Fibroblast of lung (primary cell): Measurements from ENCODE around the gene TMPRSS13. TPM values are rescaled to one million over a fixed set of nuclear protein-coding genes. Genes with fewer than 3 reads are reported as not detected.

Source experiments
- DNase-seq, 2 donors: peaks; one replicate each; pipeline versions ENCODE4 v3.0.0 to v3.0.0-alpha.2; 2010; ENCODE audit warnings: low read depth in 2 of 2
- H2AFZ ChIP-seq: 2 replicates; pipeline ENCODE4 v1.5.1; 2012; ENCODE audit warnings: low read length, control low read depth, inconsistent platforms
- H3K27ac ChIP-seq: 2 replicates; pipeline ENCODE4 v1.5.1; 2011; ENCODE audit warnings: low read length, control low read depth; ENCODE audit not compliant: insufficient read depth
- H3K27me3 ChIP-seq: 2 replicates; pipeline ENCODE4 v1.5.1; 2011; ENCODE audit warnings: mild to moderate bottlenecking, low read length; ENCODE audit not compliant: control insufficient read depth, insufficient read depth
- H3K36me3 ChIP-seq: 2 replicates; pipeline ENCODE4 v1.5.1; 2011; ENCODE audit warnings: low read length; ENCODE audit not compliant: control insufficient read depth, insufficient read depth
- H3K4me1 ChIP-seq: 2 replicates; pipeline ENCODE4 v1.5.1; 2011; ENCODE audit warnings: low read length; ENCODE audit not compliant: control insufficient read depth, insufficient read depth; ENCODE audit errors: extremely low read depth
- H3K4me2 ChIP-seq: 2 replicates; pipeline ENCODE4 v1.5.1; 2011; ENCODE audit warnings: low read length, control low read depth; ENCODE audit not compliant: insufficient read depth; ENCODE audit errors: extremely low read depth
- H3K4me3 ChIP-seq, 4 experiments: fragments of 200-600 bp in 1 of 4; sonication (generic) in 1 of 4; replicated peaks in 1 of 4; 2 replicates each; pipeline ENCODE4 v1.5.1; 2011 to 2016; ENCODE audit warnings: low read length in 4 of 4, low read depth in 3 of 4, mild to moderate bottlenecking in 3 of 4, control low read depth in 2 of 4, inconsistent platforms in 1 of 4, mixed read lengths in 1 of 4; ENCODE audit not compliant: insufficient read depth in 1 of 4; ENCODE audit errors: control extremely low read depth in 1 of 4
- H3K79me2 ChIP-seq: 2 replicates; pipeline ENCODE4 v1.5.1; 2012; ENCODE audit warnings: mild to moderate bottlenecking, low read length, inconsistent platforms; ENCODE audit not compliant: control insufficient read depth, insufficient read depth
- H3K9ac ChIP-seq: 2 replicates; pipeline ENCODE4 v1.5.1; 2011; ENCODE audit warnings: mild to moderate bottlenecking, low read length, control low read depth; ENCODE audit not compliant: insufficient read depth
- H3K9me3 ChIP-seq: 2 replicates; pipeline ENCODE4 v1.5.1; 2012; ENCODE audit warnings: low read depth, low read length; ENCODE audit not compliant: control insufficient read depth, insufficient read depth
- H4K20me1 ChIP-seq: 2 replicates; pipeline ENCODE4 v1.5.1; 2011; ENCODE audit warnings: low read length; ENCODE audit not compliant: control insufficient read depth, insufficient read depth; ENCODE audit errors: extremely low read depth
- CTCF ChIP-seq, 2 donors: IDR thresholded peaks in 1 of 2; conservative IDR thresholded peaks in 1 of 2; 1 replicate in 1 of 2; 2 replicates in 1 of 2; pipeline ENCODE4 v1.5.1; 2011 to 2012; ENCODE audit warnings: low read length in 2 of 2, control low read depth in 1 of 2, inconsistent platforms in 1 of 2, low read depth in 1 of 2, mild to moderate bottlenecking in 1 of 2
- EZH2 ChIP-seq: IDR thresholded peaks from 2 replicates; pipeline ENCODE4 v1.5.1; 2012; ENCODE audit warnings: low read length, control low read depth, mild to moderate bottlenecking; ENCODE audit errors: missing control alignments
- polyA plus RNA-seq, 2 donors: library from polyadenylated mRNA; depleted of rRNA in 1 of 2; stranded (reverse) in 1 of 2; unstranded in 1 of 2; fragments of >200 nt; gene quantifications; 2 replicates each; pipeline ENCODE4 v1.2.1, GENCODE V29; 2011 to 2012; ENCODE audit warnings: missing spikeins in 1 of 2
- total RNA-seq: library from RNA; depleted of rRNA; stranded (reverse); fragments of >200 nt; gene quantifications from 2 replicates; pipeline ENCODE4 v1.2.1, GENCODE V29; 2014

The TMPRSS13 gene
- total and polyA plus RNA-seq, 2 donors (not counting 1 experiment from before 2014, with no cell fraction given) = not detected

- H3K4me1 ChIP-seq = no peaks in the 10 kb centered on the region
- H2AFZ ChIP-seq = no peak overlapping the region
- no peaks in the 10 kb centered on the region for H4K20me1 ChIP-seq
- H3K9me3 ChIP-seq = no peaks in the 10 kb centered on the region
- no peaks in the 10 kb centered on the region for H3K36me3 ChIP-seq
- DNase-seq = no peak
- no peaks in the 10 kb centered on the region for H3K27me3 ChIP-seq
- no peak overlapping the region for H3K4me3 ChIP-seq
- H3K27ac ChIP-seq = no peak overlapping the region
- H3K9ac ChIP-seq = no peak overlapping the region
- H3K79me2 ChIP-seq = no peaks in the 10 kb centered on the region
- no peak overlapping the region for H3K4me2 ChIP-seq
- no peak for TF ChIP-seq CTCF (conservative IDR thresholded peaks at IDR 0.05 in 1 of 2, IDR thresholded peaks at IDR 0.05 in 1 of 2; ENCODE audit: low read depth in 1 of 2, low read length in 2 of 2)
- no peak for TF ChIP-seq EZH2
Measured at GRCh38 chr11:117855186-117855845, 73.9 kb downstream of the TMPRSS13 start.

GRCh38 chr11:117852309-117852708 is 76.9 kb downstream of the TMPRSS13 start:
- no peak overlapping the region for H3K4me3 ChIP-seq
- TF ChIP-seq CTCF (conservative IDR thresholded peaks at IDR 0.05 in 1 of 2, IDR thresholded peaks at IDR 0.05 in 1 of 2; ENCODE audit: low read depth in 1 of 2, low read length in 2 of 2) = no peak
- no peak for TF ChIP-seq EZH2
- no peak overlapping the region for H3K27ac ChIP-seq
- H3K36me3 ChIP-seq = no peaks in the 10 kb centered on the region
- H4K20me1 ChIP-seq = no peaks in the 10 kb centered on the region
- H3K4me1 ChIP-seq = no peaks in the 10 kb centered on the region
- H3K79me2 ChIP-seq = no peaks in the 10 kb centered on the region
- DNase-seq = no peak
- H3K4me2 ChIP-seq = no peak overlapping the region
- no peaks in the 10 kb centered on the region for H3K9me3 ChIP-seq
- H3K9ac ChIP-seq = no peak overlapping the region
- no peak overlapping the region for H2AFZ ChIP-seq
- no peaks in the 10 kb centered on the region for H3K27me3 ChIP-seq

GRCh38 chr11:117851852-117852251 is 77.3 kb downstream of the TMPRSS13 start:
- Histone ChIP-seq H2AFZ (no peak overlapping the region), H3K4me2 (no peak overlapping the region), H4K20me1 (no peaks in the 10 kb centered on the region), H3K4me1 (no peaks in the 10 kb centered on the region), H3K27me3 (no peaks in the 10 kb centered on the region), H3K36me3 (no peaks in the 10 kb centered on the region), H3K4me3 (no peak overlapping the region), H3K9ac (no peak overlapping the region), H3K79me2 (no peaks in the 10 kb centered on the region), H3K27ac (no peak overlapping the region), H3K9me3 (no peaks in the 10 kb centered on the region)
- DNase-seq = peak in 1 of 2 donors; percentile 18
- TF ChIP-seq CTCF (conservative IDR thresholded peaks at IDR 0.05 in 1 of 2, IDR thresholded peaks at IDR 0.05 in 1 of 2; ENCODE audit: low read depth in 1 of 2, low read length in 2 of 2) (no peak), EZH2 (no peak)
